ENCODE results near the gene NXPH3. TPM values are rescaled to one million over a fixed set of nuclear protein-coding genes. Genes with fewer than 3 reads are reported as not detected.
"Not testable (repeated sequence)": the region's sequence is repeated elsewhere in the genome, so short reads cannot be mapped to it uniquely, and the experiment has no call there.

NXPH3 gene
- polyA plus RNA-seq, 4 donors, result 1.1 to 1.5 (median 1.3) TPM

GRCh38 chr17:49553676-49554335 lies 21.9 kb upstream of the NXPH3 start:
- no peak for DNase-seq (ENCODE audit: low read depth in 4 of 4, low spot score in 3 of 4)

GRCh38 chr17:49554694-49555494 lies 20.8 kb upstream of the NXPH3 start:
- no peak for DNase-seq (ENCODE audit: low read depth in 4 of 4, low spot score in 3 of 4)

GRCh38 chr17:49555495-49556222 lies 20.0 kb upstream of the NXPH3 start:
- no peak for DNase-seq (ENCODE audit: low read depth in 4 of 4, low spot score in 3 of 4)

- DNase-seq (ENCODE audit: low read depth in 4 of 4, low spot score in 3 of 4), result peak in 1 of 4 donors; percentile 64
Measured at GRCh38 chr17:49556223-49556943, 19.3 kb upstream of the NXPH3 start.

GRCh38 chr17:49557312-49558024 lies 18.2 kb upstream of the NXPH3 start:
- no peak for DNase-seq (ENCODE audit: low read depth in 4 of 4, low spot score in 3 of 4)

GRCh38 chr17:49564638-49565037 lies 11.0 kb upstream of the NXPH3 start:
- no peak for DNase-seq (ENCODE audit: low read depth in 4 of 4, low spot score in 3 of 4)

- no peak for DNase-seq (ENCODE audit: low read depth in 4 of 4, low spot score in 3 of 4)
Measured at GRCh38 chr17:49565948-49566491, 9.7 kb upstream of the NXPH3 start.

- no peak for DNase-seq (ENCODE audit: low read depth in 4 of 4, low spot score in 3 of 4)
Measured at GRCh38 chr17:49566668-49567071, 9.0 kb upstream of the NXPH3 start.

GRCh38 chr17:49567104-49567521 lies 8.6 kb upstream of the NXPH3 start:
- DNase-seq (ENCODE audit: low read depth in 4 of 4, low spot score in 3 of 4), result no peak

GRCh38 chr17:49567871-49568694 lies 7.6 kb upstream of the NXPH3 start:
- peak in 2 of 4 donors; percentile 56 to 62 for DNase-seq (ENCODE audit: low read depth in 4 of 4, low spot score in 3 of 4)

- not testable (repeated sequence) for DNase-seq (ENCODE audit: low read depth in 4 of 4, low spot score in 3 of 4)
Measured at GRCh38 chr17:49568695-49569047, 7.0 kb upstream of the NXPH3 start.

- DNase-seq (ENCODE audit: low read depth in 4 of 4, low spot score in 3 of 4), result no peak
Measured at GRCh38 chr17:49570540-49571242, 5.0 kb upstream of the NXPH3 start.

- no peak for DNase-seq (ENCODE audit: low read depth in 4 of 4, low spot score in 3 of 4)
Measured at GRCh38 chr17:49571283-49571682, 4.4 kb upstream of the NXPH3 start.

- DNase-seq (ENCODE audit: low read depth in 4 of 4, low spot score in 3 of 4), result no peak
Measured at GRCh38 chr17:49571764-49572163, 3.9 kb upstream of the NXPH3 start.

- DNase-seq (ENCODE audit: low read depth in 4 of 4, low spot score in 3 of 4), result no peak
Measured at GRCh38 chr17:49572226-49572625, 3.4 kb upstream of the NXPH3 start.

GRCh38 chr17:49572806-49573420 lies 2.8 kb upstream of the NXPH3 start:
- DNase-seq (ENCODE audit: low read depth in 4 of 4, low spot score in 3 of 4), result no peak

GRCh38 chr17:49573510-49574322 lies 2.0 kb upstream of the NXPH3 start:
- no peak for DNase-seq (ENCODE audit: low read depth in 4 of 4, low spot score in 3 of 4)
